HL-60 (cell line): ENCODE data around the gene SLC38A1.

Source experiments
- CTCF ChIP-seq: IDR thresholded peaks from one replicate; pipeline ENCODE4 v1.5.1; 2011; ENCODE audit warnings: low read length, control low read depth, inconsistent platforms; ENCODE audit not compliant: insufficient read depth
- GABPA ChIP-seq: IDR thresholded peaks from 2 replicates; pipeline ENCODE4 v1.6.1; 2012; ENCODE audit warnings: low read depth
- POLR2AphosphoS5 ChIP-seq: IDR thresholded peaks from 2 replicates; pipeline ENCODE4 v1.6.1; 2012; ENCODE audit warnings: low read depth
- REST ChIP-seq: IDR thresholded peaks from 2 replicates; pipeline ENCODE4 v1.6.1; 2012; ENCODE audit warnings: low read depth; ENCODE audit not compliant: insufficient replicate concordance
- SPI1 ChIP-seq: IDR thresholded peaks from 2 replicates; pipeline ENCODE4 v1.6.1; 2012; ENCODE audit warnings: low read depth, mild to moderate bottlenecking, borderline replicate concordance

- TF ChIP-seq CTCF (no peak), GABPA (no peak), POLR2AphosphoS5 (no peak), REST (no peak), SPI1 (no peak)
Measured at GRCh38 chr12:46198913-46199312, 69.9 kb downstream of the SLC38A1 start.
